T-helper 9 cell (primary cell): ENCODE measurements around the gene PTGES2.

Experiments
- DNase-seq: peaks from one replicate; pipeline ENCODE4 v3.0.0-alpha.2; 2020

PTGES2 gene

DNA sequence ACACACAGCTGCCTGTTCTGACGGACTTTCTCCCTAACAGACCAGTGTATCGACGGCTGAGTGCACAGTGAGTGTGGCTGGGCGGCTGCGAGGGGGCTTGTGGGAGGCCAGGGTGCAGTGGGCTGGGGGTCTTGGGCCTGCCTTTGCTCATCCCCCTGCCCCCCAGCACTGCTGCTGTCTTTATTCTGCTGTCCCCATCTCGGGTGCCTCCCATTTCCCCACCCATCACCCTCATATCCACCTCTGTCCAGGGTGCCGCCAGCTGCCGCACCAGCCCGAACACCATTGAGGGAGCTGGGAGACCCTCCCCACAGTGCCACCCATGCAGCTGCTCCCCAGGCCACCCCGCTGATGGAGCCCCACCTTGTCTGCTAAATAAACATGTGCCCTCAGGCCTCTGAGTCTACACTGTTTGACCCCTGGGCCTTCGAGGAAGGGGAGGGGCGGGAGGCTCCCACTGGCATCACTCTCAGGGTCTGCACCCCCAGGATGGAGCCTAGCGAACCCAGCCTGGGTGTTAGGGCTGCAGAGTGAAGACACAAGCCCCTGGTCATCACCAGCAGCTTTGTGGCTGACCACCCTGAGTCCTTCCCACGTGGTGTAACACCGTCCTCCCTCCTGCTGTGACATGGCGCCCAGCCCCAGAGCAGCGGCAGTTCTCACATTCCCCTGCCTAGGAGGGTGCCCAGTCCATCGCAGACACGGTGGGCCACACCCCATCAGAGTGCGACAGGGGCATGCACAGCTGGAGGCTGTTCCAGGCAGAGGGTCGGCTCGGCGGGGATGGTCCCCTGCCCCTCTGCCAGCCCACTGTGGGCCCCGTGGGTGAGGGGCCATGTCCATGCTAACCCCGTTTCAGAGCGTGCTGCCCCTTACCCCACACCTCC lies 25.8 kb upstream of the PTGES2 start:
- DNase-seq = no peak

GRCh38 chr9:128152133-128153059 lies 24.9 kb upstream of the PTGES2 start:
- DNase-seq = no peak

GRCh38 chr9:128151309-128152132 lies 24.0 kb upstream of the PTGES2 start:
- DNase-seq = no peak

DNA sequence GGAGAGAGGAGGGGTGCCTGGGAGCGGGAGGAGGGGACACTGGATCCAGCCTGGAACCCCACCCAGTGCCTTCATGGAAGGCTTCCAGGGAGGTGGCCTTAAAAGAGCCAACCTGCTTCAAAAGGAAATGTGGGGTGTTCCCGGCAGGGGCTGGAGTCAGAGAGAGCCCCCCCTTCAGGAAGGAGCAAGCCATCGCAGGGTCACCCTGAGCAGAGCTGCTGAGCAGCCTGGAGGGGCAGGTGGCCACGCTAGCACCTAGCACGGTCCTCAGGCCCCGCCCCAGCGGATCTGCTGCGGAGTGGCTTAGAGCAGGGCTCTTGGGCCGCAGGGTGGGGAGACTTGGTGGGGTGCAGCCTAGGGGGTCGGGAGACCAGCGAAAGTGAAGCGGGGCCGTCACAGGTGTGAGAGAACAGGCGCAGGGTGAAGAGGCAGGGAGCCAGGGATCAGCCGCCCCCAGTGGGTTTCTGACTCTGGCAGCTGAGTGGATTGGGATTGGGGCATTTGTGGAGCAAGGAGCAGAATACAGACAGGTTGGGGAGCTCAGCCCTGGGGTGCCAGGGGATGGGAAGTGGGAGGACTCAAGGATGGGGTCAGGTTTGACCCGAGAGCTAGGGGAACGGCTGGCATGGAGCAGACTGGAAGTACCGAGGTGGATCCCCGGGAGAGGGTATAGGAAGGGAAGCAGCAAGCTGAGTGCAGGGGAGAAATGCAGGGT lies 23.2 kb upstream of the PTGES2 start:
- DNase-seq = no peak

DNA sequence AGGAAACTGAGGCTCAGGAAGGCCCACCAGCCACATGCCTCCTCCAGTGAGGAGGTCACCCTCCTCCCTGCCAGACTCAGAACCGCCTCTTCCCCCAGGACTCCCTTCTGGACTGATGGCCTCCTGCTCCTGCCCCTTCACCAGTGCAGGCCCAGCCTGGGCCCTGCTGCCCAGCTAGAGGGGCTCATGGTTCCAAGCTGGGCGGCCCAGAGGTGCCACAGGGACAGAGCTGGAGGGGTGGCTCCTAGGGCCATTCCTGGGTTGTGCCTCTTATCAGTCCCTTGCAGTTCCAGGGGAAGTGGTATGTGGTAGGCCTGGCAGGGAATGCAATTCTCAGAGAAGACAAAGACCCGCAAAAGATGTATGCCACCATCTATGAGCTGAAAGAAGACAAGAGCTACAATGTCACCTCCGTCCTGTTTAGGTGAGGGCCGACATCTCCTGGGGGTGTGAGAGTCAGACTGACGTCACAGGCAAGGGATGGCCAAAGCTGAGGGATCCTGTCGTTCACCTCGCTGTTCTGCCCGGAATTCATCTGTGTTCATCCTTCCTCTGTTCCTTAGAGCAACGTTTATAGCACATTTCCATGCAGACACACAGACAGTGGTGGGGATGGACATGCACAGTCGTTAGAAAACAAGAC lies 22.5 kb upstream of the PTGES2 start:
- DNase-seq = no peak

DNA sequence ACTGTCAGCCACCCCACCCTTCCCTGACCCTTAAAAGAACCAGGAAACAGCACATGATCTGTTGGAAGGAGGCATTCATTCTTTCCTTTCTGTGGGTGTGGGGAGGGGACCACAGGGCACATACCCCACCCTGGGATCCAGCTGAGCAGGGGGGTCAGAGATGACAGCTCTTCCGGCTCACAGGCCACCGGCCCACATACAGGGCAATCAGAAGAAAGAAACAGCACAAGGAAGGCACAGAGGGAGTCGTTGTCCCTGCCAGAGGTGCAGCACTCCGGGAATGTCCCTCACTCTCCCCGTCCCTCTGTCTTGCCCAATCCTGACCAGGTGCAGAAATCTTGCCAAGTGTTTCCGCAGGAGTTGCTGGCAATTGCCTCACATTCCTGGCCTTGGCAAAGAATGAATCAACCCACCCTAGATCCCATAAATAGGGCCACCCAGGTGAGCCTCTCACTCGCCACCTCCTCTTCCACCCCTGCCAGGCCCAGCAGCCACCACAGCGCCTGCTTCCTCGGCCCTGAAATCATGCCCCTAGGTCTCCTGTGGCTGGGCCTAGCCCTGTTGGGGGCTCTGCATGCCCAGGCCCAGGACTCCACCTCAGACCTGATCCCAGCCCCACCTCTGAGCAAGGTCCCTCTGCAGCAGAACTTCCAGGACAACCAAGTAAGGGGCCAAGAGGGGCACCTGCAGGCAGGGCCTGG lies 21.6 kb upstream of the PTGES2 start, which contains the start of gene LCN2:
Gene LCN2 (plus strand): TSS at position 453 of the 701 bp plus-strand sequence. CDS start 73 bp downstream, at position 526.
- DNase-seq = no peak

DNA sequence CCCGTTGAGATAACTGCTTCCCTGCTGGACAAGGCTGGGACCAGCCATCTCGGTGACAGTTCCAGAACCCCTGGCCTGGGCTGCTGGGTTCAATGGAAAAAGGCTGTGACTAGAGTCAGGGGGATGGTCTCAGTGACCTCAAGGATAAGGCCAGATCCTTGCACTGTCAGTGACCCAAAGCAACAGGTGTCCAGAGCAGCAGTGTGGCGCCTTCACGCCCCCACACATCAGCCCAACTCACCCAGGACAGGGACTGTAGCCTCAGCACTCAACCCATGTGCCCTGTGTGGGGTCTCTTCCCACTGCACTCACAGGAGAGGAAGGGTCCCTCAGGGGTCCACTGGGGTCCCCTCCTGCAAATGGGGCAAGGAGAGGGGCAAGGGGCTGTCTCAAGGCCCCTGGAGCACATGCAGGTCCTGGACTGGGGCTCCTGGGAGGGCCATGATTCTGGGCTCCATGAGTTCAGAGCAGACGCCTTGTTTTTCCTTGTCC lies 21.0 kb upstream of the PTGES2 start:
- no peak for DNase-seq

- DNase-seq = no peak
Observed at GRCh38 chr9:128146591-128147120, 19.1 kb upstream of the PTGES2 start.

GRCh38 chr9:128145951-128146351 lies 18.4 kb upstream of the PTGES2 start:
- no peak for DNase-seq

DNA sequence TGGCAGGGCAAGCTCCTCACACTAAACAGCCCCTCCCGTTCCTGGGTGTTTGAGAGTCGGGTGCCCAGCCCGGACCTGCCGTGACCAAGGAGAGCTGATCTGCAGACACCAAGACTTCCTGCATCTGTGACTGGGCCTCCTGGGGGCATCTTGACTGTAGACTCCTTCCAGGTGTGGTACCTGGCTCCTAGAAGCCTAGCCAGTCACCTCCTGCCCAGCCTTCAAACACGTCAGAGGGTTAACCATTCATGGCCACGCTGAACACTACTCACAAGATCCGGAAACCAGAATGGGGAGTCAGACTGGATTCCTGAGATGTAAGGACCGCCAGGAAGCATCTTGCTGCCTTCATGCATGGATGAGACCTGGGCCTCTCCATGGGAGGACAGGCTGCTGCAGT lies 18.0 kb upstream of the PTGES2 start:
- no peak for DNase-seq

DNA sequence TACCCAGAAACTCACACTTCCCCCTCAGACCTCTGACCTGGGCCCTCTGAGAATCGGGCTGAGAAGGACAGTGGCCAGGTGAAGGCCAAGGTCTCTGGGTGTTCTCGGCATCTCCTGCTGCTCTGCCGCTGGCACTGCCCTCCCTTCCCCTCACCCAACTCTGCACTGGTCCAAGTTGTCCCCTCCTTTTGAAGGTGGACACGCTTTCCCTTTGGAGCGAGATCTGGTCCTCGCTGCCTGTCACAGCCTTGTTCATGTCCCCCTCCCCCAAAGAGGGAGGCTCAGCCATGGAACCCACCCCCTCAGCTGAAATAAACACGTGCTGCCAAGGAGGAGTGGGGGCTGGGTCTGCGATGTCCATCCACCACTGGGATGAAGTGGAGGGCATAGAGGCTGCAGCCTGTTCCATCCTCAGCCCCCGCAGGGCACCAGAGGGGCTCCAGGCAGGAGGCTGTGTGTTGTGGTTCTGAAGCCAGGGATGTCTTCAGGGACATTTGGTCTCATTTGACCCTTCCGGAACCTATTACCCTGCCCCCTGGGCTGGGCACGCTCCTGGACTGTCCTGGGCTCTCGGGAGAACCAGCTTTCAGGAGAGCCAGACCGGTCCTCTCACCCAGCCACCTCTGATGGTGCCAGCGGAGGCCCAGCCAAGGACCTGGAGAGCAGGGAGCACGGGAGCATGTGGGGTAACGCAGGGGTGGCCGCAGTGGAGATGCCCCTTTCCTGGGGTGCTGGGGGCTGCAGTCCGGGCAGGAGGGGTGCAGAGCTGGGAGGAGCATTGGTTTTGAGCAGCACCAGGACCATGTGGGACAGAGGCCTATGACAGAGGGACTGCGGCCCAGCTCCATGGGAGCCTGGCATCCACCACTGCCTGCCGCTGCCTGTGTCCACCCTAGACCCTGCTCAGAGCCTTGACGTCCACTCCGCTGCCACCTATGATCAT lies 17.0 kb upstream of the PTGES2 start:
- no peak for DNase-seq

DNA sequence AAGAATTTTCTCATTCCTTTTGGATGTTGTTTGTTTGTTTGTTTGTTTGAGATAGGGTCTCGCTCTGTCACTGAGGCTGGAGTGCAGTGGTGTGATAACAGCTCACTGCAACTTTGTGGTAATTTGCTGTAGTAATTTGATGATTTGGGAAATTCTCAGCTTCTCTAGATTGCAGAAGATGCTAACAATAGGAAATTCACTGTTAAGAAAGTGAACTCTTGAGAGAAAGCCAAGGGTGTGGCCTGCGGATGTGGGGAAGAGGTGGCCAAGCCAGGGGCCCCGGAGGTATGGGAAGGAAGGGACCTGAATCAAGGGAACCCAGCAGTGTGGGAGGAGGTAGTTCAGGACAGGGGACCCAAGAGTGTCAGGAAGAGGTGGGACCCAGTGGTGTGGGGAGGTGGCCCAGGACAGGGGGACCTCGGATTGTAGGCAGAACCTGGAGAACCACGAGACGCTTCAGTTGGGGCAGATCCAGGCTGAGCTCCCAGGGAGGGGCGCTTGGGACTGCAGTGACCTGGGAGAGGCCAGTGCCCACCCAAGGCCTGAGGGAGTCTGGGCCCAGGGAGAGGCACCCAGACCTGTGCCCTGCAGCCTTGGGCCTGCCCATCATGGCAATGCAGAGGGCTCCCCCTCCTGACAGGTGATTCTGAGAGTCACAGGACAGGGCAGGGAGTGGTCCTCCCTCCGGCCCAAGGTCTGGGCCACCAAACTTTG lies 16.2 kb upstream of the PTGES2 start:
- no peak for DNase-seq

- no peak for DNase-seq
Observed at GRCh38 chr9:128142596-128142995, 15.1 kb upstream of the PTGES2 start.

GRCh38 chr9:128142061-128142460 lies 14.5 kb upstream of the PTGES2 start:
- DNase-seq = no peak

DNA sequence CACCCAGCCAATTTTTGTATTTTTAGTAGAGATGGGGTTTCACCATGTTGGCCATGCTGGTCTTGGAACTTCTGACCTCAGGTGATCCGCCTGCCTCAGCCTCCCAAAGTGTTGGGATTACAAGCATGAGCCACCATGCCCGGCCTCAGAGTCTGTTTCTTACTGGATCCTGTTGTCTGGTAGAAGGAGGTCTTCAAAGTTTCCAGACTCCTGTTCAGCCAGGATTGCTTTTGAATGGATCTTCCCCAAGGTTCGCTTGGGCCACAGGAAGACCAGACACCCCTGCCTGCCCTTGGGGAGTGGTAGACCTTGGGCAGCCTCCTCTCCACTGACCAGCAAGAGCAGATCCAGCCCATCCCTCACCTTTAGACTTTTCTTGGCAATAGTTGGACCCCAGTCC lies 14.1 kb upstream of the PTGES2 start:
- no peak for DNase-seq

GRCh38 chr9:128139621-128140020 lies 12.1 kb upstream of the PTGES2 start:
- no peak for DNase-seq

DNA sequence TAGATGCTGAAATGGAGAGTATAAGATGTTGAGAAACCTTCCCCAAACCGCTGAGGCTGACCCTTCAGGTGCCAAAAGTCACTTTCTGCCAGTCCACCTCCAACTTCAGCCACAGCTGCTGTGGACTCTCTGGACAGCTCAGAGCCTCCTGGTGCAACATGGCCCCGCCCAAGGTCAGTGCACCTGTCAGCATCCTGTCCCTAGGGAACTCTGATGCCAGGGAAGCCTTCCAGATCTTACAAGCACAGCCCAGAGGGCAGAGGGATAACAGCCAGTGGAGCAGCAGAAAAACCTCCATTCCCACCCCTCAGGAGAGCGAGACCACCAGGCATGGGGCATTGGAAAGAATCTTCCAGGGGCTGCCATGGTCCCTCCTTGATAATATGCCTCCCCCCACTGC lies 10.5 kb upstream of the PTGES2 start:
- DNase-seq = no peak
